Measurements from ENCODE around the gene CD82.

Gene CD82

DNA sequence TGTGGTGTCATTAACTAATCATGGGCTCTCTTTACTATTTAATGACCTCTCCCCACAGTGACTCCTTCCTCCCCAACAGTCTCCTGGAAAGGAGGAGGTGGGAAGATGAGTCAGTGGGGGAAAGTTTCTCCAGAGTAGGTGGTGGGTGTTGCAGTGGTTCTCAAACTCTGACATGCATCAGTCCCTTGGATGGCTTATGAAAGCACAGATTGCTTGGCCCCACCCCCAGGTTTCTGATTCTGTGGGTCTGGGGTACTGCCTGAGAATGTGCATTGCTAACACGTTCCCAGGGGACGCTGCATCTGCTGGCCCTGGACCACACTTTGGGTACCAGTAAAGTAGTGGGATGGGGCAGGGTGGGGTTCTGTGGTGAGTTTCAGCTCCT, 9.8 kb downstream of the CD82 start:
- DNase-seq (ENCODE audit: extremely low read depth, low read depth) = no peak
- H3K4me3 ChIP-seq (replicated peaks; ENCODE audit: low read depth, low read length) = no peak overlapping the region
- TF ChIP-seq, protein P1, sequence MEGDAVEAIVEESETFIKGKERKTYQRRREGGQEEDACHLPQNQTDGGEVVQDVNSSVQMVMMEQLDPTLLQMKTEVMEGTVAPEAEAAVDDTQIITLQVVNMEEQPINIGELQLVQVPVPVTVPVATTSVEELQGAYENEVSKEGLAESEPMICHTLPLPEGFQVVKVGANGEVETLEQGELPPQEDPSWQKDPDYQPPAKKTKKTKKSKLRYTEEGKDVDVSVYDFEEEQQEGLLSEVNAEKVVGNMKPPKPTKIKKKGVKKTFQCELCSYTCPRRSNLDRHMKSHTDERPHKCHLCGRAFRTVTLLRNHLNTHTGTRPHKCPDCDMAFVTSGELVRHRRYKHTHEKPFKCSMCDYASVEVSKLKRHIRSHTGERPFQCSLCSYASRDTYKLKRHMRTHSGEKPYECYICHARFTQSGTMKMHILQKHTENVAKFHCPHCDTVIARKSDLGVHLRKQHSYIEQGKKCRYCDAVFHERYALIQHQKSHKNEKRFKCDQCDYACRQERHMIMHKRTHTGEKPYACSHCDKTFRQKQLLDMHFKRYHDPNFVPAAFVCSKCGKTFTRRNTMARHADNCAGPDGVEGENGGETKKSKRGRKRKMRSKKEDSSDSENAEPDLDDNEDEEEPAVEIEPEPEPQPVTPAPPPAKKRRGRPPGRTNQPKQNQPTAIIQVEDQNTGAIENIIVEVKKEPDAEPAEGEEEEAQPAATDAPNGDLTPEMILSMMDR (IDR thresholded peaks at IDR 0.05; ENCODE audit: low read depth, low read length, missing control alignments) = no peak

DNA sequence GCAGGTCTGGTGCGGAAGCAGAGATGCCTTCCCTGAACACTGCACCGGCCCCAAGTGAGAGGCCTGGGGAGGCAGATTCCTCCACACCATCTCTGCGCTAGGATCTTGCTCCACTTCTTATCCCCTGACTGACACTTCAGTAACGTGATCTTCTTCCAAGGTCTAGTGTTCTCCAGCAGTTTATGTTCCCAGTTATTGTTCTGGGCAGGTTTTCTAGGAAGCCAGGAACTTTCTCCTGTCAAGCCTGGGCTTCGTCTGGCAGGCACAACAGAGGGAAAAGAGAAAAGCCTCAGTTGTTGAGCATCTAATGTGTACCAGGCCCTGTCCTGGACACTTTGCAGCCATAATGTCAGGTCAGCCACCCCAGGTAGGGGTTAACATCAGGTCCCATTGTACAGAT, 10.5 kb downstream of the CD82 start:
- TF ChIP-seq, protein P1 (IDR thresholded peaks at IDR 0.05; ENCODE audit: low read depth, low read length, missing control alignments) = no peak

DNA sequence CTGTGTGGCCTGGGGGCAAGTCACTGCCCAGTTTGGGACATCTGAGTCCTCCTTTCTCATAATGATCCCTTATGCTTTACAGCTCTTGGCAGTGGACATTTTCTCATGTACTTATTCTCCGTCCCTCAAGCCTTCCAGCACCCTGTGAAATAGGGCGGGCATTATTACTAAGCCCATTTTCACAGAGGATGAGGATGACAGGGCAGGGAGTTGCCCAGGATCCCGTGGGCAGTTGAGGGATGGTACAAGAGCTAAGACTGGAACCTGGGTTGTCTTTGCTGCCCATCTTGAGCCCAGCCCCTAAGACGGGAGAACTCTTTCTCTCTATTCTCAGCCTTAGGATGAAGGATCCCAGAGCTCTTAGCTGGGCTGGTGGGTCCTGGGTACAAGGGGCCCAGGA, 11.2 kb downstream of the CD82 start:
- TF ChIP-seq, protein P1 (IDR thresholded peaks at IDR 0.05; ENCODE audit: low read depth, low read length, missing control alignments) = no peak
- no peak overlapping the region for H3K4me3 ChIP-seq (replicated peaks; ENCODE audit: low read depth, low read length)
- no peak for DNase-seq (ENCODE audit: extremely low read depth, low read depth)

More for the DNA sequence above, 10.5 kb downstream of the CD82 start:
- no peak overlapping the region for H3K4me3 ChIP-seq (replicated peaks; ENCODE audit: low read depth, low read length)
- DNase-seq (ENCODE audit: extremely low read depth, low read depth) = no peak

DNA sequence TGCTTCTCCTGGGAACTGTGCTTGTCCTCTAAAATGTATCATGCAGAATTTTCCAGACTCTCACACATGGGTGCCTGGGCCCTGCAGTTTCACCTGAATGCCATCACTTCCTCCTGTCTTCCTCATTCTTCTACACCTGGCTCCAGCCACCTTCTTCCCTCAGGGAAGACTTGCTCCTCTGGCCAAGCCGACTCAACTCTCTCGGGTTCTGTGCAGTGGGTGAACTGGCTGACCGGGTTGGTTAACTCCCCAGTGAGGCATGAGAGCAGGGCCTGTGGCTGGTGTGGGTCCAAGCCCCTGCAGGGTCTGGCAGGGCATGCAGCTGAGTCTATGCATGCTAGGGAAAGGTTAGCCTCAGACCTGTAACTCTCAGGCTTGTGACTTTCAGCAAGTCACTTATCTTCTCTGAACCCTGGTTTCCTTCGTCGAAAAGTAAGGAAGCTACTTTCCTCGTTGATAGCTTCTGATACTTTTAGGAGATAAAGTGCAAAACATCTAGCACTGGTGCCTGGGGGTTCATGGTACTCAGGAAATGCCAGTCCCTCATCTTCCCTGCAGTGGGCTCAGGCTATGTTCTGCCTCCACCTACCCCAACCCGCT, 11.9 kb downstream of the CD82 start:
- no peak for DNase-seq (ENCODE audit: extremely low read depth, low read depth)
- no peak overlapping the region for H3K4me3 ChIP-seq (replicated peaks; ENCODE audit: low read depth, low read length)
- TF ChIP-seq, protein P1 (IDR thresholded peaks at IDR 0.05; ENCODE audit: low read depth, low read length, missing control alignments) = no peak

DNA sequence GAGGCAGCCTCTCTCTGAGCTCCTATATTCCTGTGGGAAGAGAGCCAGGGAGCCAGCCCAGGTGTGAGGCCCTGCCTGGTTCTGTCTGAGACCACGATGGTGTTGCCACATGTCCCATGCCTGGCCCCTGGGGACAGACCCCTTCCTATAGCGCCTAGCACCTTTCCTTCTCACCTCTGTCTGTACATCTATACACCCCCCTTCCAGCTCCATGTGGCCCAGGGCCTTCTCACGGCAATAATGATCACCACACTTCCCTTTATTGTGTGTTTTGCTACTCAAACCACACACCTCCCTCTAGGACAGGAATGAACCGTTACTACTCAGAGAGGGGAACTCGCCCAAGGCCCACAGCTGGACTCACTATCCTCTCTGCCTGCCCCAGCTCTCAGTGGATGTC, 12.8 kb downstream of the CD82 start:
- TF ChIP-seq, protein P1 (IDR thresholded peaks at IDR 0.05; ENCODE audit: low read depth, low read length, missing control alignments) = no peak
- no peak overlapping the region for H3K4me3 ChIP-seq (replicated peaks; ENCODE audit: low read depth, low read length)
- DNase-seq (ENCODE audit: extremely low read depth, low read depth) = no peak

DNA sequence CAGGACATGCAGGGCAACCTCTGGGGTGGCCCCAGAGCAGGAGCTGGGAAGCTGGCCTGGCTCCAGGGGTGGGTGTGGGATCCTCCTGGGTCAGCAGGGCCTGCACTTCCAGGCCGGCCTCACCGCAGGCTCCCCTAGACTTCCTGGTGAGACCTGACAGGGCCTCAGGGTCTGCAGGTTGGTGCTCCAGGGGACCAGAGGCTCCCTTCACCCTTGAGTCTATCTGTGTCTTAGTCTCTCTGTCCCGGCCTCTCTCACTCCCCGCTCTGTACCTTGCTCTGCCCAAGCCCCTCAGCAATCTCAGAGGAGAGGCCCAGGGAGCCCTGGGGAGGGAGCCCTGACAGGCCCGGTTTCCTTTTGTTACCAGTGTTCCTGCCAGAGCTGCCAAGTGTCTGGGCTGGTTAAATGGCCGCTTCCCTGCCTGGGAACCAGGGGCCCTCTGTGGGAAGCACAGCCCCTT, 13.9 kb downstream of the CD82 start:
- no peak overlapping the region for H3K4me3 ChIP-seq (replicated peaks; ENCODE audit: low read depth, low read length)
- no peak for DNase-seq (ENCODE audit: extremely low read depth, low read depth)
- TF ChIP-seq, protein P1 (IDR thresholded peaks at IDR 0.05; ENCODE audit: low read depth, low read length, missing control alignments) = no peak

DNA sequence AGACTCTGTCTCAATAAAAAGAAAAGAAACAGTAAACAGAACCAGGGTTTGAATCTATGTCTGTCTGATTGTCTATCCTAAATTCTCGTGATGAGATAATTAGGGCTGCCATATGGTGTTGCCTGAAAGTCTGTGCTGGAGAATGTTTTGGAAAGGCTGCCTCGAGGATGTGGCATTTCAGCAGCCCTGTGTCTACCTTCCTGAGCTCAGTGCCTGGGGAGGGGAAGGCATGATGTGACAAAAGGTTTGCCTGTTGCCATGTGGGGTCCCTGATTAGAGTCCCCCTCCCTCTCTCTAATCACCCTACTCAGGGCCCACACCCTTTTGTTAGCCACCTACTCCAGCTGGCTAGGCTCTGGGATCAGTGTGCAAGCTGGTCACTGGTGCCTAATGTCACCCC, 15.2 kb downstream of the CD82 start:
- H3K4me3 ChIP-seq (replicated peaks; ENCODE audit: low read depth, low read length) = no peak overlapping the region
- DNase-seq (ENCODE audit: extremely low read depth, low read depth) = no peak
- TF ChIP-seq, protein P1 (IDR thresholded peaks at IDR 0.05; ENCODE audit: low read depth, low read length, missing control alignments) = no peak

Measured in HFF-Myc (cell line).